ENCODE data around the gene RPL7A. TPM values are rescaled to one million over a fixed set of nuclear protein-coding genes. Genes with fewer than 3 reads are reported as not detected.

The RPL7A gene
- polyA plus RNA-seq, 1 experiment, result 2,708 TPM

- H3K9me3 ChIP-seq (ENCODE audit: control insufficient read depth, insufficient read depth, low read length), result peaks cover 5% of the 10 kb centered on the region; the same call in 1 of the 2 replicates
- H3K4me3 ChIP-seq (ENCODE audit: low read depth, low read length), result peak overlapping the region; percentile 99
- H3K27ac ChIP-seq (ENCODE audit: low read depth, low read length), result peak overlapping the region; percentile 94
- no peaks in the 10 kb centered on the region for H3K27me3 ChIP-seq (ENCODE audit: control insufficient read depth, insufficient read depth, low read length)
- ChIA-PET POLR2A (interaction anchor here (1.2 to 1.7 kb wide), 3 partner anchors 20 to 318 kb away, joined by 3 to 9 read pairs (median 8); partner anchors contain the start of genes GTF3C5 and STKLD1), CTCF (no interaction called here)
- TF ChIP-seq CTCF (IDR thresholded peaks at IDR 0.05; ENCODE audit: low read depth, low read length), result no peak
- no peak for DNase-seq (ENCODE audit: low read depth, low spot score)
These were observed 928 bp downstream of the RPL7A start for GRCh38 chr9:133348718-133349573.

GRCh38 chr9:133349965-133350616, 2.1 kb downstream of the RPL7A start:
- Histone ChIP-seq H3K4me3 (ENCODE audit: low read depth, low read length) (peak overlapping the region; percentile 99), H3K9me3 (ENCODE audit: control insufficient read depth, insufficient read depth, low read length) (peaks cover 5% of the 10 kb centered on the region; the same call in 1 of the 2 replicates), H3K27ac (ENCODE audit: low read depth, low read length) (no peak overlapping the region), H3K27me3 (ENCODE audit: control insufficient read depth, insufficient read depth, low read length) (no peaks in the 10 kb centered on the region)
- no peak for TF ChIP-seq CTCF (IDR thresholded peaks at IDR 0.05; ENCODE audit: low read depth, low read length)
- no peak for DNase-seq (ENCODE audit: low read depth, low spot score)
- POLR2A ChIA-PET, result interaction anchor here (0.6 kb wide), 1 partner anchor 160 kb away, joined by 5 read pairs; no protein-coding TSS in a partner anchor
- CTCF ChIA-PET, result no interaction called here

GRCh38 chr9:133351526-133351907, 3.5 kb downstream of the RPL7A start:
- POLR2A ChIA-PET, result interaction anchor here (0.7 kb wide), 1 partner anchor 8 kb away, joined by 3 read pairs; no protein-coding TSS in a partner anchor
- CTCF ChIA-PET, result interaction anchor here (0.7 to 1.0 kb wide), 2 partner anchors 20 to 208 kb away, joined by 3 to 5 read pairs; no protein-coding TSS in a partner anchor

GRCh38 chr9:133351908-133352634, 4.1 kb downstream of the RPL7A start:
- ChIA-PET POLR2A (interaction anchor here (0.6 to 0.7 kb wide), 2 partner anchors 8 to 10 kb away, joined by 3 read pairs; no protein-coding TSS in a partner anchor), CTCF (interaction anchor here (0.7 to 1.0 kb wide), 2 partner anchors 19 to 208 kb away, joined by 3 to 5 read pairs; no protein-coding TSS in a partner anchor)
- DNase-seq (ENCODE audit: low read depth, low spot score), result no peak
- Histone ChIP-seq H3K27ac (ENCODE audit: low read depth, low read length) (peak overlapping the region; percentile 39), H3K27me3 (ENCODE audit: control insufficient read depth, insufficient read depth, low read length) (no peaks in the 10 kb centered on the region), H3K9me3 (ENCODE audit: control insufficient read depth, insufficient read depth, low read length) (peaks cover 5% of the 10 kb centered on the region; the same call in 1 of the 2 replicates), H3K4me3 (ENCODE audit: low read depth, low read length) (no peak overlapping the region)
- TF ChIP-seq CTCF (IDR thresholded peaks at IDR 0.05; ENCODE audit: low read depth, low read length), result peak; percentile 64

More at GRCh38 chr9:133351526-133351907, 3.5 kb downstream of the RPL7A start:
- peak overlapping the region; percentile 39 for H3K27ac ChIP-seq (ENCODE audit: low read depth, low read length)
- DNase-seq (ENCODE audit: low read depth, low spot score), result no peak
- H3K27me3 ChIP-seq (ENCODE audit: control insufficient read depth, insufficient read depth, low read length), result no peaks in the 10 kb centered on the region
- H3K9me3 ChIP-seq (ENCODE audit: control insufficient read depth, insufficient read depth, low read length), result peaks cover 5% of the 10 kb centered on the region; the same call in 1 of the 2 replicates
- H3K4me3 ChIP-seq (ENCODE audit: low read depth, low read length), result no peak overlapping the region
- TF ChIP-seq CTCF (IDR thresholded peaks at IDR 0.05; ENCODE audit: low read depth, low read length), result no peak

Measured in AG04450 (cell line).